MG63 (cell line): ENCODE measurements around the gene FOXO1. TPM values are rescaled to one million over a fixed set of nuclear protein-coding genes. Genes with fewer than 3 reads are reported as not detected.

Source experiments
- total RNA-seq: library from RNA; depleted of rRNA; stranded (reverse); fragments of >200 nt; shearing (Covaris generic); gene quantifications from 2 replicates; pipeline ENCODE4 v1.2.3, GENCODE V29; 2014; ENCODE audit warnings: low replicate concordance; rRNA removed

FOXO1 gene
- total RNA-seq, 1 experiment from 2014 or later, result 1.7 TPM

Other genes with a start within 250 kb of the FOXO1 start
- 14.0 and 21.8 TPM in 2 replicates for gene MRPS31, start 104.5 kb upstream of the FOXO1 start, total RNA-seq
- 38.1 and 57.4 TPM in 2 replicates for gene SLC25A15, start 123.0 kb upstream of the FOXO1 start, total RNA-seq